Right lobe of liver (tissue), 4 donors: ENCODE results near the gene DOCK2.

Experiments used
- CTCF ChIP-seq, 4 donors: fragments of 200-600 bp in 3 of 4; fragments of 450-650 bp in 1 of 4; IDR thresholded peaks; one replicate each; pipeline versions ENCODE4 v1.5.1 to v1.8.0; 2016 to 2022; ENCODE audit warnings: antibody characterized with exemption in 4 of 4, mild to moderate bottlenecking in 2 of 4
- POLR2A ChIP-seq: fragments of 450-650 bp; IDR thresholded peaks from one replicate; pipeline ENCODE4 v1.6.1; 2017; ENCODE audit warnings: antibody characterized with exemption, mild to moderate bottlenecking
- donor health status: DM: no; HTN: no; CAD: no.
- donor health status: DM: no; HTN: no; CAD: no.
- donor health status: DM: no; HTN: yes; CAD: no.

GRCh38 chr5:169634606-169635005 lies 2.5 kb upstream of the DOCK2 start:
- TF ChIP-seq CTCF (IDR thresholded peaks at IDR 0.05) (no peak), POLR2A (no peak)
